Cardiac septum (tissue), 1 donor: ENCODE results near the gene STAT5B. TPM values are rescaled to one million over a fixed set of nuclear protein-coding genes. Genes with fewer than 3 reads are reported as not detected.
"Not testable (repeated sequence)": the region's sequence is repeated elsewhere in the genome, so short reads cannot be mapped to it uniquely, and the experiment has no call there.

Source experiments
- DNase-seq: peaks from one replicate; pipeline ENCODE4 v3.0.0-alpha.2; 2020; ENCODE audit warnings: low spot score
- intact Hi-C: fragments of 100-400 bp; cut with DNase I; formaldehyde crosslinking; loops from one replicate; pipeline ENCODE4 v1.14.0; 2022
- long read RNA-seq: library from polyadenylated mRNA; unstranded; transcript quantifications from one replicate; pipeline ENCODE4 v2.0.0, GENCODE V29; 2021
- total RNA-seq: library from RNA; stranded (reverse); fragmentation: NEBNext Ultra II Directional; extraction: Animal tissue kit (Norgen Biotek cat#: 25700); gene quantifications from one replicate; pipeline ENCODE4 v1.2.1, GENCODE V29; 2021
- donor health status: DM: no; HTN: no; CAD: no.

Gene STAT5B
- total RNA-seq: 32.8 TPM
- long read RNA-seq, full-length matches to known transcripts: 30 of 66 reads
- long read RNA-seq, partial matches to known transcripts: 16 of 66 reads
- long read RNA-seq, other reads (novel, unspliced or antisense): 20 of 66 reads

GRCh38 chr17:42276359-42276608 is at the start of gene STAT5B:
Gene STAT5B, minus strand, starts transcription at chr17:42276391. Its CDS starts 44,264 bp downstream, at chr17:42232127.
- intact Hi-C loops: no loop called here
- DNase-seq: peak; percentile 88

- intact Hi-C loops: no loop called here
- no peak for DNase-seq
Measured at GRCh38 chr17:42325026-42325425, 48.8 kb upstream of the STAT5B start.

- no peak for DNase-seq
- intact Hi-C loops: loop anchor here (2.0 kb wide), 2 partner anchors 83 to 195 kb away; no protein-coding TSS in a partner anchor
Measured at GRCh38 chr17:42323268-42323773, 47.1 kb upstream of the STAT5B start.

GRCh38 chr17:42322382-42323267 is 46.4 kb upstream of the STAT5B start:
- DNase-seq: peak; percentile 95
- intact Hi-C loops: loop anchor here (2.0 kb wide), 2 partner anchors 84 to 196 kb away; no protein-coding TSS in a partner anchor

GRCh38 chr17:42321555-42321954 is 45.4 kb upstream of the STAT5B start:
- intact Hi-C loops: no loop called here
- DNase-seq: no peak

- DNase-seq: not testable (repeated sequence)
Measured at GRCh38 chr17:42317967-42318366, 41.8 kb upstream of the STAT5B start.

GRCh38 chr17:42317266-42317845 is 41.2 kb upstream of the STAT5B start:
- intact Hi-C loops: no loop called here
- no peak for DNase-seq

More at GRCh38 chr17:42317967-42318366, 41.8 kb upstream of the STAT5B start:
- intact Hi-C loops: not testable (repeated sequence)

- intact Hi-C loops: no loop called here
- no peak for DNase-seq
Measured at GRCh38 chr17:42316755-42317154, 40.6 kb upstream of the STAT5B start.

GRCh38 chr17:42315402-42316156 is 39.4 kb upstream of the STAT5B start:
- intact Hi-C loops: no loop called here
- no peak for DNase-seq

- DNase-seq: no peak
- intact Hi-C loops: no loop called here
Measured at GRCh38 chr17:42313773-42314566, 37.8 kb upstream of the STAT5B start.

- intact Hi-C loops: no loop called here
- no peak for DNase-seq
Measured at GRCh38 chr17:42313389-42313772, 37.2 kb upstream of the STAT5B start.

GRCh38 chr17:42312285-42313130 is 36.3 kb upstream of the STAT5B start:
- intact Hi-C loops: no loop called here
- DNase-seq: peak; percentile 91

GRCh38 chr17:42312035-42312284 is 35.8 kb upstream of the STAT5B start:
- intact Hi-C loops: no loop called here
- DNase-seq: no peak

GRCh38 chr17:42311240-42312034 is 35.2 kb upstream of the STAT5B start:
- intact Hi-C loops: no loop called here
- DNase-seq: peak; percentile 91

GRCh38 chr17:42310787-42311215 is 34.6 kb upstream of the STAT5B start:
- intact Hi-C loops: no loop called here
- no peak for DNase-seq

GRCh38 chr17:42309986-42310786 is 34.0 kb upstream of the STAT5B start:
- intact Hi-C loops: no loop called here
- DNase-seq: no peak

GRCh38 chr17:42309142-42309541 is 33.0 kb upstream of the STAT5B start:
- DNase-seq: no peak
- intact Hi-C loops: no loop called here
